T-helper 2 cell treated with Interferon-gamma antibody and Interleukin-4, amounts not matched to agents 100 ng/mL and 5 ng/mL, for 36 hours (primary cell): ENCODE data around the gene TAS2R46. TPM values are rescaled to one million over a fixed set of nuclear protein-coding genes. Genes with fewer than 3 reads are reported as not detected.
"Not testable (repeated sequence)": the region's sequence is repeated elsewhere in the genome, so short reads cannot be mapped to it uniquely, and the experiment has no call there.

ENCODE experiments used
- intact Hi-C: fragments of 100-400 bp; cut with micrococcal nuclease; formaldehyde crosslinking; loops from one replicate; pipeline ENCODE4 v1.15.1; 2023
- total RNA-seq: library from RNA; stranded (reverse); gene quantifications from 2 replicates; pipeline ENCODE4 v1.2.3, GENCODE V29; 2022

The TAS2R46 gene
- total RNA-seq, 1 donor from 2014 or later, result 1.9 TPM

GRCh38 chr12:11039171-11039570 is 22.9 kb downstream of the TAS2R46 start:
- intact Hi-C loops, result no loop called here

GRCh38 chr12:11033959-11034358 is 28.1 kb downstream of the TAS2R46 start:
- intact Hi-C loops, result not testable (repeated sequence)

- intact Hi-C loops, result no loop called here
Observed at GRCh38 chr12:11031307-11031706, 30.8 kb downstream of the TAS2R46 start, which contains the start of gene TAS2R31. Gene TAS2R31, minus strand, starts transcription at chr12:11031407. Its CDS starts 72 bp downstream, at chr12:11031335.

GRCh38 chr12:11026118-11026517 is 36.0 kb downstream of the TAS2R46 start:
- intact Hi-C loops, result no loop called here

GRCh38 chr12:11023387-11023786 is 38.7 kb downstream of the TAS2R46 start:
- intact Hi-C loops, result no loop called here

- intact Hi-C loops, result no loop called here
Observed at GRCh38 chr12:11022520-11022919, 39.6 kb downstream of the TAS2R46 start, which contains the start of gene TAS2R19. Gene TAS2R19, minus strand, starts transcription at chr12:11022620. Its CDS starts 49 bp downstream, at chr12:11022571.

DNA sequence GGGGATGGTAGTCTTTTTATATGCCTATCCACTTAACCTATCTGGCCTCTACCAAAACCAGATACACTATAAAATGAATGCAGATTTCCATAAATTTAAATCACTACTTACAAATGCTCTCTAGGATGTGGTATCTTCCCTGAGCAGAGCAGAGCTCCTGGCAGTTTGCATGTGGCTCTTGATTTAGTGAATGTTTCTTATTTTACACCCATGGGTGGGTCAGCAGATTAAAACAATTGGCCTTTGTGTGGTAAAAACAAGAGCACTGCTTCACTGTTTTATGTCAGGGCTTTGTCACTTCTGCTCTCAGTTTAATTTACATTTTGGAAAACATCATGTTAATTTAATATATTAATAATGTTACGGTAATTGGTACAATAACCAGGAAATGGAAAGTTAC is 45.2 kb downstream of the TAS2R46 start:
- intact Hi-C loops, result no loop called here

GRCh38 chr12:11015775-11016430 is 46.2 kb downstream of the TAS2R46 start:
- intact Hi-C loops, result loop anchor here (2.0 kb wide), 1 partner anchor 53 kb away; no protein-coding TSS in a partner anchor

DNA sequence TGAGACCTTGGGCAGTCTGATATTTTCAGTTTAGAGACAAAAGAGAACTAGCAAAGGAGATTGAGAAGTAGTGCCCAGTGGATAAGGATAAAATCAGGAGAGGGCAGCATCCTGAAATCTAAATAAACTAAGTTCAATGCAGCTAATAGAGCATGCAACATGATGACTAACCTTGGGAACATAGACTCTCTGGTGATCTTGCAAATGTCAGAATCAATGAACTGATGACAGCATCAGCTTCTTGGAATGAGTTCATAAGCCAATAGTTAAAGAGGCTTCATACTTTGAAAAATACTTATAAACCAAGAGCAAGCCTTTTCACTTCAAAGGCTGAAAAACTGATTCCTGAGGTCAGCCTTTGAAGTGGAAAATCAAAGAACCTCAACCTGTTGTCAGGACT is 47.9 kb downstream of the TAS2R46 start:
- intact Hi-C loops, result loop anchor here (2.0 kb wide), 1 partner anchor 55 kb away; no protein-coding TSS in a partner anchor

Other genes starting within 250 kb of the TAS2R46 start
- 1.1 and 1.3 TPM in 2 replicates for gene TAS2R10, start 235.9 kb downstream of the TAS2R46 start, total RNA-seq
- 2.5 and 3.7 TPM in 2 replicates for gene PRR4, start 212.8 kb downstream of the TAS2R46 start, total RNA-seq
- 18.0 and 20.7 TPM in 2 replicates for gene PRH1, start 178.0 kb downstream of the TAS2R46 start, total RNA-seq
- 1.4 and 1.7 TPM in 2 replicates for gene TAS2R13, start 152.7 kb downstream of the TAS2R46 start, total RNA-seq
- gene PRH2, start 133.1 kb downstream of the TAS2R46 start, total RNA-seq, result not detected in 2 replicates
- gene TAS2R14, start 123.0 kb downstream of the TAS2R46 start, total RNA-seq, result 3.2 and 4.1 TPM in 2 replicates
- 1.6 and 2.0 TPM in 2 replicates for gene TAS2R50, start 75.4 kb downstream of the TAS2R46 start, total RNA-seq
- gene TAS2R20, start 64.0 kb downstream of the TAS2R46 start, total RNA-seq, result 2.3 and 2.9 TPM in 2 replicates
- 3.1 and 3.5 TPM in 2 replicates for gene TAS2R19, start 39.7 kb downstream of the TAS2R46 start, total RNA-seq
- gene TAS2R31, start 30.9 kb downstream of the TAS2R46 start, total RNA-seq, result 3.9 and 4.2 TPM in 2 replicates
- 0.55 and 1.2 TPM in 2 replicates for gene TAS2R43, start 30.0 kb upstream of the TAS2R46 start, total RNA-seq
- 3.7 and 3.8 TPM in 2 replicates for gene TAS2R30, start 72.3 kb upstream of the TAS2R46 start, total RNA-seq
- 7.1 and 7.8 TPM in 2 replicates for gene SMIM10L1, start 108.9 kb upstream of the TAS2R46 start, total RNA-seq
- gene TAS2R42, start 124.6 kb upstream of the TAS2R46 start, total RNA-seq, result not detected in 2 replicates
- not detected in 2 replicates for gene PRB3, start 207.4 kb upstream of the TAS2R46 start, total RNA-seq
- gene PRB4, start 248.1 kb upstream of the TAS2R46 start, total RNA-seq, result not detected in 2 replicates